Measurements from ENCODE around the gene FIP1L1.
"Not testable (repeated sequence)": the region's sequence is repeated elsewhere in the genome, so short reads cannot be mapped to it uniquely, and the experiment has no call there.

The FIP1L1 gene, protein sequence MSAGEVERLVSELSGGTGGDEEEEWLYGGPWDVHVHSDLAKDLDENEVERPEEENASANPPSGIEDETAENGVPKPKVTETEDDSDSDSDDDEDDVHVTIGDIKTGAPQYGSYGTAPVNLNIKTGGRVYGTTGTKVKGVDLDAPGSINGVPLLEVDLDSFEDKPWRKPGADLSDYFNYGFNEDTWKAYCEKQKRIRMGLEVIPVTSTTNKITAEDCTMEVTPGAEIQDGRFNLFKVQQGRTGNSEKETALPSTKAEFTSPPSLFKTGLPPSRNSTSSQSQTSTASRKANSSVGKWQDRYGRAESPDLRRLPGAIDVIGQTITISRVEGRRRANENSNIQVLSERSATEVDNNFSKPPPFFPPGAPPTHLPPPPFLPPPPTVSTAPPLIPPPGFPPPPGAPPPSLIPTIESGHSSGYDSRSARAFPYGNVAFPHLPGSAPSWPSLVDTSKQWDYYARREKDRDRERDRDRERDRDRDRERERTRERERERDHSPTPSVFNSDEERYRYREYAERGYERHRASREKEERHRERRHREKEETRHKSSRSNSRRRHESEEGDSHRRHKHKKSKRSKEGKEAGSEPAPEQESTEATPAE

DNA sequence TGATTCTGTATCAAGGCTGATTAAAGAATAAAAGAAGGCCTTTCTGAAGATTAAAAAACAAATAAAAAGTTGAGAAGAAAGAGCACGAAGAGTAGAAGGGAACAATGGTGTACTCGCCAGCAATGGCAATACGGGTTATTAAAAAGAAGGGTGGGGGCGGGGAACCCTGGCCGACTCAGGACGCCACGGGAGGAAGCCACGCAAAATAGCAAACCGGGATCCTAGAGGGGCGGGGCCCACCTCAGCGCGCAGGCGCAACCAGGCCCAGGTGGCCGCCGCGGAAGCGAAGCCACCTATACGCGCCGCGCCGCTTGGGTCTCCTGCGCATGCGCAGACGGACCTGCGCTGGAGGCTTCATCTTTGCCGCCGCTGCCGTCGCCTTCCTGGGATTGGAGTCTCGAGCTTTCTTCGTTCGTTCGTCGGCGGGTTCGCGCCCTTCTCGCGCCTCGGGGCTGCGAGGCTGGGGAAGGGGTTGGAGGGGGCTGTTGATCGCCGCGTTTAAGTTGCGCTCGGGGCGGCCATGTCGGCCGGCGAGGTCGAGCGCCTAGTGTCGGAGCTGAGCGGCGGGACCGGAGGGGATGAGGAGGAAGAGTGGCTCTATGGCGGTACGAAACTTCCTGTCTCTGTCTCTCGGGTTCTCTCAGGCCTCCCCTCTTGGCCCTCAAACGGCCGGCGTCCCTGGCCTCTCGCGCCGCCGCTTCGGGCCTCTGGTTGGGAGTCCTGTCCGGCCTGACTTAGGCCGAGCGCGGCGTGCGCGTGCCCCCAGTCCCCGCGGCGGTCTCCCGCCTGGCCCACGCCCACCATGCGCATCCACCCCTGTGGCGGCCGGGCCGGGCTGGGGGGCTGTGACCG lies at the start of gene FIP1L1:
Gene FIP1L1 (plus strand): TSS at position 323 of the 852 bp plus-strand sequence. CDS start 198 bp downstream, at position 521.
- DNase-seq, result peak; percentile 89 to 96 (median 94)

DNA sequence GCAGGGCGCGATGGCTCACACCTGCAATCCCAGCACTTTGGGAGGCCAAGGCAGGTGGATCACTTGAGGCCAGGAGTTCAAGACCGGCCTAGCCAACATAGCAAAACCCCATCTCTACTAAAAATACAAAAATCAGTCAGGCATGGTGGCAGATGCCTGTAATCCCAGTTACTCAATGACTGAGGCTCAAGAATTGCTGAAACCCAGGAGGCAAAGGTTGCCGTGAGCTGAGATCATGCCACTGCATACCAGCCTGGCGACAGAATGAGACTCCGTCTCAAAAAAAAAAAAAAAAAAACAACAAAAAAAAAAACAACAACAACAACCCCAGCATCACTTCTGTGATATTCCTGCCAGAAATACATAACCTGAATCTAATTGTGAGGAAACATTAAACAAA lies 42.5 kb upstream of the FIP1L1 start:
- not testable (repeated sequence) for DNase-seq

GRCh38 chr4:53340145-53340544 lies 37.3 kb upstream of the FIP1L1 start:
- DNase-seq, result not testable (repeated sequence)

GRCh38 chr4:53346392-53346791 lies 31.0 kb upstream of the FIP1L1 start:
- DNase-seq, result not testable (repeated sequence)

DNA sequence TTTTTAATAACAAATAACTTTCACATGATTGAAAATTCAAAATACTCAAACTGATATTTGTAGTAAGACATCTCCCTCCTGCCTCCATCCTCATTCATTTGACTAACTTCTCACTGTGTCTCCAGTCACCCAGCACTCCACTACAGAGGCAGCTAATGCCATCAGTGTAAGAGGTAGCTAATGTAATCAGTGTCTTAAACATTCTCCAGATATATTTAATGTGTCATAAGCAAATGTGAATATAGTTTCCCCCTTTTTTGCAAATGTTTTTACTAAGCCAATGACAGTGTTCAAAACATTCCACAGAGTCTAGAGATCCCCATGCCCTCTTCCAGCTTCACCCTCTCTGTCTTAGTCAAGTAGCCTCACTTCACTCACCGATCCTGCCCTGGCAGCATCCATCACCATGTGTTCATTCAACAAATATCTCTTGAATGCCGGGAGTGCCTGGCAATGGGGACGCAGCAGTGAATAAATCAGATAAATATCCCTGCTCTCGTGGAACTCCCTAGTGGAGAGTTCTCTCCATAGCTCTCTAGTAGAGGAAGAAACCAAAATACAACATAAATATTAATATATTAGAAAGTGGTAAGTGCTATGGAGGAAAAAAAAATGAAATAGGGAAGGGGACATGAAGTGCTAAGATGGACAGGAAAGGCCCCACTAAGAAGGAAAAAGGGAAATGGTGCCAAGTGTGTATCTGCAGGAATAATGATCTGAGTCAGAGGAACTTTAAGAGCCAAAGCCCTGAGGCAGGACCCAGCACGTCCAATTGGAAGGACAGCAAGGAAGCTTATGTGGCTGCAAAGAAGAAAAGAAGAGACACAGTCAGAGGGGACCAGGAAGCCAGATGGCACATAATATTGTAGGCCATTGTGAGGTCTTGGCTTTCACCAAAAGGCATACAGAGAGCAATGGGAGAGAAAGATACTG lies 30.3 kb upstream of the FIP1L1 start:
- no peak for DNase-seq

DNA sequence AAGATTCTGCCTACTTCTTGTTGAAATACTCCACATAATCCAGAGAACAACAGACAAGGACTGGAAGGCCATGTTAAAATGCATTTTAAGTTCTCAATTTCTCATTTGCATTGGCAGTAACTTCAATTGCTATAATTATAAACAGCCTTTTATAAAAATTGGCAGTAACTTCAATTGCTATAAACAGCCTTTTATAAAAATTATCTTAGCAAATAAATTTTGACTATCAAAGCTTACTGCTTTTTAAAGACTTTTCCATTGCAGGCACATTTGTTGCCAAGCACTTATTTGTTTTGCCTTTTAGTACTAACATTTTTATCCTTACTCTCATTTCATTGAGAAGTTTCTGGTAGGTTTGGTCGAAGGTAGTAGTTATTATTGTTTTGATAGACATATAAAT lies 29.4 kb upstream of the FIP1L1 start:
- no peak for DNase-seq

DNA sequence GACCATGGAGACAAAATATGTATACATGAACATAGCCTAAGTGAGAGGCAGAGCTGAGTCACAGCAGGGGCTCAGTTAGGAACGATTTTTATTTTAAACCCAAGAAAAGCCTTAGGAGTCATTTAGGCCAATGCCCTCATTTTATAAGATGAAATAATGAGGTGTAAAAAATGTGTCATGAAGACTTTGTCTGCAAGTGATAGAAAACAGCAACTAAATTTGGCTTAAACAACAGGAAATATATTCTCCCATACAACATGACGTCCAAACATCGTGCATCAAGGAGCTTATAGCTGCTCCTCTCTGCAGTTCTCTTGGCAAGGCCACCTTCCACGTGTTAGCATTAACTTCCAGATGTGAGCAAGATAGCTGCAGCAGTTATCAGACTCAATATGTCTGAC lies 28.4 kb upstream of the FIP1L1 start:
- DNase-seq, result no peak

DNA sequence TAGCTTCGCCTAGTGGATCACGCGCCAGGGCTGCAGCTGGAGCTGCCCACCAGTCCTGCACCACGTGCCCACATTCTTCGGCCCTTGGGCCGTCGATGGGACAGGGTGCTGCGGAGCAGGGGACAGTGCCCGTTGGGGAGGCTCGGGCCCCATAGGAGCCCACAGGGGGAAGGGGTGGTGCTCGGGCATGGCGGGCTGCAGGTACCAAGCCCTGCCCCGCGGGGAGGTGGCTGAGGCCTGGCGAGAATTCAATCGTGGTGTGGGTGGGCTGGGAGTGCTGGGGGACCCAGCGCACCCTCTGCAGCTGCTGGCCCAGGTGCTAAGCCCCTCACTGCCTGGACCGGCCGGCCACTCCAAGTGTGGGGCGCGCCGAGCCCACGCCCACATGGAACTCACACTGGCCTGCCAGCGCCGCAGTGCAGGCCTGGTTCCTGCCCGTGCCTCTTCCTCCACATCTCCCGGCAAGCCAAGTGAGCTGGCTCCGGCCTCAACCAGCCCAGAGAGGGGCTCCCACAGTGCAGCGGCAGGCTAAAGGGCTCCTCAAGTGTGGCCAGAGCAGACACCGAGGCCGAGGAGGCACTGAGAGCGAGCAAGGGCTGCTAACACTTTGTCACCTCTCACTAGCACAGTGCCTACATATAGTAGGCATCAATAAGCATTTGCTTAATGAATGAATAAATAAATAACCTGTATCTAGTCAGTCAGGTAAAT lies 23.3 kb upstream of the FIP1L1 start:
- DNase-seq, result no peak

DNA sequence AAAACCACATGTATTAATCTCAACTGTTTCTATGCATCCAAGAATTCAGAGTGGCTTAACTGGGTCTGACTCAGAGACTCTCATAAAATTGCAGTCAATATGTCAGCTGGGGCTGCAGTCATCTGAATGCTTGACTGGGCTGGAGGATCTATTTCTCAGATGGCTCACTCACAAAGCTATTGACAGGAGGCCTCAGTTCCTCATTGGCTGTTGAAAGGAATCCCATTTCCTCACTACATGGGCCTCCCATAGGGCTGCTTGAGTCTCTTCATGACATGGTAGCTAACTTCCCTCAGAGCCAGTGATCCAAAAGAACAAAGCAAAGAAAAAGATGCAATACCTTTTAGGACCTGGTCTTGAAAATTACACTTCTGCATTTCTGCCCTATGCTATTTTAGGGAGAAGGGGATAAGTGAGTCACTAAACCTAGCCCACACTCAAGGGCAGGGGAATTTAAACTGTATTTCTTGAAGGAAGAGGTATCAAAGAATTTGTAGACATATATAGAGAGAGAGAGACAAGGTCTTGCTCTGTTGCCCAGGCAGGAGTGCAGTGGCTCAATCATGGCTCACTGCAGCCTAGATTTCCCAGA lies 21.4 kb upstream of the FIP1L1 start:
- DNase-seq, result peak in 2 of 3 donors; percentile 20 to 30

GRCh38 chr4:53361451-53361850 lies 16.0 kb upstream of the FIP1L1 start:
- no peak for DNase-seq

- no peak for DNase-seq
Measured at GRCh38 chr4:53362093-53362492, 15.3 kb upstream of the FIP1L1 start.

- DNase-seq, result no peak
Measured at GRCh38 chr4:53364624-53365023, 12.8 kb upstream of the FIP1L1 start.

DNA sequence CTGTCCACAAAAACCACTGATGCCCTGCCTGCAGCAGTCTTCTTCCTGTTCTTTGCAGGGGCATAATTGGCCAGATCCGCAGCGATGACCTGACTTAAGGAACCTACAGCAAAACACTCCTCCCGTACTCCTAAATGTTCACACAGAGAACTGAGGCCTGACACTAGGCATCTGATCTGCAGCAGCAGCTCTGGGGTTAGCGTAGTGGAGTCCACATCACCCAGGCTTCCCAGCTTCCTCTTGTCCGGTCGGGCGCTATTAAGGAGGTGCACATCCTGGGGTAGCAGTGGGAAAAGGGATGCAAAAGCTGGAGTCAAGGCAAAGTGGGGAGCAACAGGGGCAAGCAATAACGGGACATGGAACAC lies 12.3 kb upstream of the FIP1L1 start:
- peak; percentile 21 to 42 (median 22) for DNase-seq

DNA sequence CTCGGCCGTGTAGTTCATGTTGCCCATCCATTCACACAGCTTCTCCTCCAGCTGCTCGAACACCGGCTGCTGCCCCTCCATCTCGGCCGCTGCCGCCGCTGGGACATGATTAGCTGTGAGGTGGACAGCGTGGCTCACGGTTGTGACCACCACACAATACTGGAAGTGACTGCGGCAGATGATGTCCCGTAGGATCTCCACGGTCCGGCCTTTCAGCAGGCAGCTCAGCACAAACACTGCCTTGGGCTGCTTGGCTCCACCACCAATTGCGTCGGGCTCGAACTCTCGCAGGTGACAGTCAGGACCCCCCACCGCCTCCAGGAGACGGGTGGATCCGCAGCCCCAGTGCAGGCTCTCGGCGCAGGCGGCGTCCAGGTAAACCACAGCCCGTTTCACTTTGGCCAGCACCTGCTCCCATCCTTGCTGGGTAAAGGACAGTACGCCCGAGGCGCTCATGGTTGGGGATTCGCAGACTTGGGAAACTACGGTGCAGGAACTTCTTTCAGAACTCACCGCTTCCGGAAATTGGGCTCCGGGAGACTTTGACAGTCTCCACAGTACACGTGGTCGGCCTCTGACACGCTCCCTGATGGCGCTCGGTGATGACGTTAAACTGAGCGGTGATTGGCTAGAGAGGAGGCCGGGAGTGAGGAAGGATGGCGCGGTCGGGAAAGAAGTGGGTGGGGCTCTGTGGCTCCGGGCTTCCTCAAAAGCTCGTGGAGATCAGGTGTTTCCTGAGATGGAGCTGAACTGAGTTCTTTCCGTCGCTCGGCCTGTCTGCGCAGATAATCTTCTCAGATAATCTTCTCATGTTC lies 11.7 kb upstream of the FIP1L1 start, which contains the start of gene SCFD2:
Gene SCFD2 (minus strand): TSS at position 576 of the 815 bp plus-strand sequence.
- DNase-seq, result peak; percentile 97 to 99 (median 99)

DNA sequence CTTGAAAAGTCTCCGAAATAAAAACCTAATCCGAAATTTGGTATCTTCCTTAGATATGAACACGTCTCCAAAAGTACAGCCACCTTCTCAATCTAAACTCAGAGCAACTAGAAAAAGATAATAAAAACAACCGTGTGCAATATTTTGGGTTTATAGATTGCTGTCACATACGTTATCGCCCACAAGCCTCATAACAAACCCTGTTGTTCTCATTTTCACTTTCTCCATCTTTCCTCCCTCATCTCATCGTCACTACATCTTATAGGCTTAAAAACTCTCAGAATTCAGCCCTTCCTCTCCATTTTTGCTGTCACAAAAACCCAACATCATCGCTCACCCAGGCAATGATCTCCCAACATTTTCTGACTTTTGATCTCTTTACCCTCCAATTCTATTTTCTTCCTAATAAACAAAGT lies 11.1 kb upstream of the FIP1L1 start:
- DNase-seq, result no peak

- no peak for DNase-seq
Measured at GRCh38 chr4:53367721-53368120, 9.7 kb upstream of the FIP1L1 start.

DNA sequence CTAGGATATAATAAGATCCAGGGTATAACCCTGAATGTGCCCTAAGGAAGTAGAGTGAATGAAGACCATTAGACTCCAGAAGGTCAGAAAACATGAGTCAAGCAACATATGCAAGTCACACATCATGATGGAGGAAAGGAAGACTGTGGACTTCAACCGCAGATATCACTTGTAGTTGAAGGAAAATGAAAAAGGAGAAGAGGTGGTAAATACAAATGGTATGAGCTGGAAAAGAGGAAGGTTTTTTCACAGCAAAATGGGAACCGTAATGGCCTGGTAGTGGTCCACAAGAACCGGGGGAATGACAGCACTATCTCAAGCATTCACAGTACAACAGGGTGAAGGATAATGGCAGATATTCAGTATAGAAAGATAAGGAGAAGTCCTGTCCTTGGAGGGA lies 6.4 kb upstream of the FIP1L1 start:
- peak; percentile 22 to 29 (median 26) for DNase-seq

DNA sequence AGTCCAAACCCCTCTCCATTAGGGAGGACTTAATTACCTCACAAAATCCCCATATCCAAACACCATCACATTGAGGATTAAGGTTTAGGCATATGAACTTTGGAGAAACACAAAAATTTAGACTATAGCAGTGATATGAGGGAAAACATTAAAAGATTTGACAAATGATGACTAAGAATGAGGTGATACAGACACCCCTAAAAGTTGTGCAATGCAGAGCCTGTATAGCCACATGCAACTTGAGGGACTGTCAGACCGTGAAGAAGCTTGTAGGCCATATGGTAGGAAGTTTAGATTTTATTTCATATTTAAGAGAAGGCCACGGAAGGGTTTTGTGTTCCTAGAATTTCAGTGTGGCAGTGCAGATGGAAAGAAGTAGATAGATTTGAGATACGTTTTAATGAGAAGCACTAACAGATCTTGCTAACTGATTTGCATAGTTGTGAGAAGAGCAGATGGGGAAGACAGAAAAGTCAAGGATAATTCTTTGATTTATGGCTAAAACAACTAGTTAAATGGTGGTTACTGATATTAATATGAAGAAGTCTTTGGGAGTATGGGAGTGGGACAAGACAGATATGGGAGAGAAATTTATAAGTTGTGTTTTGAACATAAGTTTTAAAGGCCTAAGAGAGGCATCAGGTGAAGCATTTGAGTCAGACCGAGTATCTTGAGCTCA lies 5.5 kb upstream of the FIP1L1 start:
- DNase-seq, result no peak

GRCh38 chr4:53374777-53375258 lies 2.6 kb upstream of the FIP1L1 start:
- DNase-seq, result no peak

Data from suppressor macrophage treated with lipopolysaccharide for 1 hour (primary cell).